GM06990 (cell line): Measurements from ENCODE around the gene ALX3.

ENCODE experiments used
- DNase-seq: peaks from one replicate; pipeline ENCODE4 v3.0.0-alpha.2; 2011; ENCODE audit not compliant: insufficient read length; ENCODE audit errors: extremely low read depth
- H3K27me3 ChIP-seq: replicated peaks from 2 replicates; pipeline ENCODE4 v1.6.0; 2011; ENCODE audit warnings: low read length; ENCODE audit not compliant: control insufficient read depth, insufficient read depth
- H3K36me3 ChIP-seq: 2 replicates; pipeline ENCODE4 v1.5.1; 2011; ENCODE audit warnings: low read length; ENCODE audit not compliant: control insufficient read depth, insufficient read depth
- H3K4me3 ChIP-seq: replicated peaks from 2 replicates; pipeline ENCODE4 v1.5.1; 2011; ENCODE audit warnings: low read depth, mild to moderate bottlenecking, control low read depth, low read length
- TF ChIP-seq, protein P1 (sequence below): IDR thresholded peaks from 2 replicates; pipeline ENCODE4 v1.5.1; 2011; ENCODE audit warnings: low read length, control low read depth, mild to moderate bottlenecking, inconsistent platforms; ENCODE audit not compliant: insufficient read depth, poor library complexity, severe bottlenecking

ALX3 gene

GRCh38 chr1:110021285-110021684 is 49.2 kb downstream of the ALX3 start:
- TF ChIP-seq, protein P1, sequence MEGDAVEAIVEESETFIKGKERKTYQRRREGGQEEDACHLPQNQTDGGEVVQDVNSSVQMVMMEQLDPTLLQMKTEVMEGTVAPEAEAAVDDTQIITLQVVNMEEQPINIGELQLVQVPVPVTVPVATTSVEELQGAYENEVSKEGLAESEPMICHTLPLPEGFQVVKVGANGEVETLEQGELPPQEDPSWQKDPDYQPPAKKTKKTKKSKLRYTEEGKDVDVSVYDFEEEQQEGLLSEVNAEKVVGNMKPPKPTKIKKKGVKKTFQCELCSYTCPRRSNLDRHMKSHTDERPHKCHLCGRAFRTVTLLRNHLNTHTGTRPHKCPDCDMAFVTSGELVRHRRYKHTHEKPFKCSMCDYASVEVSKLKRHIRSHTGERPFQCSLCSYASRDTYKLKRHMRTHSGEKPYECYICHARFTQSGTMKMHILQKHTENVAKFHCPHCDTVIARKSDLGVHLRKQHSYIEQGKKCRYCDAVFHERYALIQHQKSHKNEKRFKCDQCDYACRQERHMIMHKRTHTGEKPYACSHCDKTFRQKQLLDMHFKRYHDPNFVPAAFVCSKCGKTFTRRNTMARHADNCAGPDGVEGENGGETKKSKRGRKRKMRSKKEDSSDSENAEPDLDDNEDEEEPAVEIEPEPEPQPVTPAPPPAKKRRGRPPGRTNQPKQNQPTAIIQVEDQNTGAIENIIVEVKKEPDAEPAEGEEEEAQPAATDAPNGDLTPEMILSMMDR = no peak
- peaks cover 16% of the 10 kb centered on the region for H3K36me3 ChIP-seq

DNA sequence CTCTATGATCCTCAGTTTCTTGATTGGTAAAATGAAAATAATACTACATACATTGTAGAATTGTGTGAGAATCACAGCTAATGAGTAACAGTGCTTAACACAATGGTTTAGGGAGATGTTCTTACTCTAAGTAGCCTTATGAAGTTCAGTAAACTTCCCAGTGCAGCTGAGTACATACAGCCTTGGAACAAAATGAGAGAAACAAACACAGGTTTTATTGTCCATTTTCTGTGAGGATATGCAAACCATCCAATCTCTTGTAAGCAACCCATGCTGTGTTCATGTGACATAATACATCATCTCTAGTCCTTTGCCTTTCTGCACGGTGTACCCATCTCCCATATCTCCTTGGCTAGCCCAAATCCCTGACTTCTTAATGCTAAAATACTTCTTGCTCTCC is 50.7 kb downstream of the ALX3 start:
- TF ChIP-seq, protein P1 = no peak
- no peaks in the 10 kb centered on the region for H3K27me3 ChIP-seq
- no peak overlapping the region for H3K4me3 ChIP-seq
- peaks cover 16% of the 10 kb centered on the region for H3K36me3 ChIP-seq
- DNase-seq = no peak

More at GRCh38 chr1:110021285-110021684, 49.2 kb downstream of the ALX3 start:
- Histone ChIP-seq H3K4me3 (no peak overlapping the region), H3K27me3 (no peaks in the 10 kb centered on the region)
- no peak for DNase-seq

DNA sequence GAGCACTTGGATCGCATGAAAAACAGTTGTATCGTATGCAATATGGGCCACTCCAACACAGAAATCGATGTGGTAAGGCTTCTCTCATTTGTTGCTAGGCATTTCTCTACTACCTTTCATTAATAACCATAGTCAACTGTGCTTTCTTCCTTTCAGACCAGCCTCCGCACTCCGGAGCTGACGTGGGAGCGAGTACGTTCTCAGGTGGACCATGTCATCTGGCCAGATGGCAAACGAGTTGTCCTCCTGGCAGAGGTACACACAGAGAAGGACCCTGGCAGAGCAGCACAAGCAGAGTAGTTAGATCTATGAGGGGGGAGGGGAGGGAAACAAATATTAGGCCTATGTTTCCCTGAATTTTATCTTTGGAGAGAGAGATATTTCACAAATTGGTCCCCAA is 52.1 kb downstream of the ALX3 start:
- Histone ChIP-seq H3K36me3 (peaks cover 16% of the 10 kb centered on the region), H3K27me3 (no peaks in the 10 kb centered on the region), H3K4me3 (no peak overlapping the region)
- TF ChIP-seq, protein P1 = no peak
- DNase-seq = no peak

DNA sequence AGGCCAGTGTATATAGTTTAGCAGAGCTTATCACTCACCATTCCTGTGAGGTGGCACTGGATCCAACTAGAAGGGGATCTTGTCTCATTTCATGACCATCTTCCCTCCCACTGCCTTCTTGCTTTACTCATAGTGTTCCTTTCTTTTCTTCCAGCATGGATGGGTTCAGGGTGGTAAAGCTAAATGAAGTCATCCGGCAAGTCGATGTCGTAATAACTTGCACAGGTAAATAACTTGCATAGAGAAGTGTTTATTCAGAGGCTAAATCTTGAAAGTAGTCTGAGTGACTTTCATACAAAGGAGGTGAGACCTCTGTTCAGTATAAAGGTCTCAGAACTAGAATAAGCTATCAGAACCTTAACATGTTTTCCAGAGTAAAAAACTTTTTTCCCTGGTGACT is 52.7 kb downstream of the ALX3 start:
- H3K4me3 ChIP-seq = no peak overlapping the region
- H3K27me3 ChIP-seq = no peaks in the 10 kb centered on the region
- DNase-seq = no peak
- TF ChIP-seq, protein P1 = no peak
- peaks cover 15% of the 10 kb centered on the region for H3K36me3 ChIP-seq

- TF ChIP-seq, protein P1 = no peak
- Histone ChIP-seq H3K4me3 (no peak overlapping the region), H3K27me3 (no peaks in the 10 kb centered on the region), H3K36me3 (peaks cover 6% of the 10 kb centered on the region)
- DNase-seq = no peak
Measured at GRCh38 chr1:110012100-110012780, 58.2 kb downstream of the ALX3 start.

- Histone ChIP-seq H3K4me3 (no peak overlapping the region), H3K36me3 (peaks cover 4% of the 10 kb centered on the region), H3K27me3 (no peaks in the 10 kb centered on the region)
- TF ChIP-seq, protein P1 = peak; percentile 76
- peak; percentile 73 for DNase-seq
Measured at GRCh38 chr1:110011527-110012041, 58.9 kb downstream of the ALX3 start.
